GM19193 (cell line): Measurements from ENCODE around the gene TOMM22.

Source experiments
- POLR2A ChIP-seq: IDR thresholded peaks from 4 replicates; pipeline ENCODE4 v1.6.1; 2011; ENCODE audit not compliant: insufficient read depth, insufficient read length; ENCODE audit errors: extremely low read depth

TOMM22 gene

DNA sequence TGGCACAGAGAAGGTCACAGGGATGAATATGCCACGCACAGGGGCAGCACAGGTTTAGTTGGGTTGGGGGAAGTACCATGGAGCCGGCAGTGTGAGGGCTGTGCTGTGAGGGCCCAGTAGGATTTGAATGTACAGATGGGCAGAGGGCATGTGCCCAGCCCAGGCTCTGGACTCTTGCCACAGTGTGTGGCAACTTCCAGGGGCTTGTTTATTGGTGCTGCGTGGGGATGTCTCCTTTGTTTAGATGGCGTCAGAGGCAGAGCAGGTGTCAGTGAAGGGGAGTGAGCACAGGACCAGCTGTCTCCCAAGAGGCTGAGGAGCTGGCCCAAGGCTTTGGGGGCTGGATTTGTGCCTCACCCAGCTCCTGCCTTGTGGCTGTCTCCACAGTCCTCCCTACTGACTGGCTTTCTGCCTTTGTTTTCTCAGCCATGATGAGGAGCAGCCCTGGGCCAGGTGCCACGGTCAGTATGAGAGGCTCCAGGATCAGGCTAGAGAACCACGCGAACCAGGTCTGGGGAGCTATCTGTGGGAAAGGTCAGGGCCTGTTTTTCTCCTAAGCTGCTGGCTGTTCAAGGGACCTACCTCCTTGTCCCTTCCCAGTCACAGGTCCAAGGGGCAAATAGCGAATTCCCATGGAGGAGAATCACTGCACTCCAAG, 52.1 kb downstream of the TOMM22 start:
- TF ChIP-seq POLR2A, result peak; percentile 49

- no peak for TF ChIP-seq POLR2A
Measured at GRCh38 chr22:38734421-38735100, 52.8 kb downstream of the TOMM22 start.
